HG03025 (cell line): Measurements from ENCODE around the gene GCHFR.

ENCODE experiments used
- ATAC-seq: cut with Tn5 transposase; IDR thresholded peaks from one replicate; pipeline ENCODE4 v1.9.1; 2021; ENCODE audit warnings: mild to moderate bottlenecking, moderate library complexity; ENCODE audit not compliant: unreplicated experiment, low FRiP score

The GCHFR gene

GRCh38 chr15:40807888-40808461, 44.1 kb downstream of the GCHFR start:
- ATAC-seq = no peak

GRCh38 chr15:40808861-40809450, 45.1 kb downstream of the GCHFR start:
- no peak for ATAC-seq

DNA sequence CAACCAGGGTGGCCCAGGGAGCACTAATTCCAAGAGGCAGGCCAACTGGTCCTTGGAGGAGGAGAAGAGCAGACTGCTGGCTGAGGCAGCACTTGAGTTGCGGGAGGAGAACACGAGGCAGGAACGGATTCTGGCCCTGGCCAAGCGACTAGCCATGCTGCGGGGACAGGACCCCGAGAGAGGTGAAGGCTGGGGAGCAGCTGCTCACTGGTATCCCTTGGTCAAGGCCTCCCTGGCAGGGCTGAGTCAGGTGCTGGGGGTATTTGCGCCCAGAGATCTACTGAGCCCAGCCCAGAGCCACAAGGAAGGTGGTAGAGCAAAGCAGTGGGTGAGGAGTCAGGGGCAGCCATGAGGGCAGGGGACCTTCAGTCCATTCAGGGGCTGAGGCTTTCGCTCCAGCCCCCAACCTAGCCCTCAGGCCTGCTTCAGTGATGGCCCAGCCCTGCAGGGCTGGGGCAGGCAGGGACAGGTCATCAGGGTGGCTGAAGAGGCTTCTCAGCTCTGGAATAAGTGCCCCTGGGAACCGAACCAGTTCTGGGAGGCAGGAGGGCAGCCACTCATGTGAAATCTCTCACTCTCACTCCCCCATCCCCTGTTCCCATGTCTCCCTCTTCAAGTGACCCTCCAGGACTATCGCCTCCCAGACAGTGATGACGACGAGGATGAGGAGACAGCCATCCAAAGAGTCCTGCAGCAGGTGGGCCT, 49.0 kb downstream of the GCHFR start:
- ATAC-seq = no peak

DNA sequence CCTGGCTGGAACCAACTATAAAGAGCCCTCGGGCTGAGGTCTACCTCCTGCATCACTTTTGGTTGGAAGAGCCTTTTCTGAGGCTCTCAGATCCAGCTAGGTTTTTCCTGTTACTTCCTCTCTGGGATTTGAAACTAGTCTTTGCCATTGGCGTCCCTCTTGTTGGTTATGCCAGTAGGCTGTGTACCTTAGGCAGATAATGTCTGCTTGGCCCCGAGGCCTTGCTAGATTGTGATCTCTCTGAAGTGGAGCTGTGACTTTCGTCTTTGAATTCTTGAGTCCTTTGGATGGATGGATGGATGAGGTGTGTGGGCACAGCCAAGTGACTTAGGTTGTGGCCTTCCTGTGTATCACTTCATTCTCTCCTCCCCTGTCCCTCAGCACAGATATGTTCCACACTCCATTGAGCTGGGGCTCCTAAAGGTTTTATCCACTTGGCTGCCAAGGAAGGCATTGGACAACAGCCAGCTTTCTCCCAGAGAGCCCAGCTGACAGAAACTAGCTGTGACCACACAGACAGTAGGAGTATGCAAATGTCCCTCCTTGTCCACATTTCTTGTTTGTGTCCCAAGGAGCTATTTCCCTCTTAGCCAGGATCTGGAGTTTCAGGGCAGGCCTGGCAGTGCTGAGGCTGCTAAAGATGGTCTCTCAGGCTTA, 51.3 kb downstream of the GCHFR start:
- ATAC-seq = no peak
